ENCODE measurements around the gene RTN1. TPM values are rescaled to one million over a fixed set of nuclear protein-coding genes. Genes with fewer than 3 reads are reported as not detected.

The RTN1 gene
- total RNA-seq, 1 donor from 2014 or later = not detected

- Mint-ChIP-seq H3K36me3 (ENCODE audit: low read depth) (peaks cover 2% of the 10 kb centered on the region), H3K27ac (no peak overlapping the region), H3K4me3 (no peak overlapping the region), H3K4me1 (no peaks in the 10 kb centered on the region), H3K9me3 (peaks cover 6% of the 10 kb centered on the region), H3K27me3 (peaks cover 4% of the 10 kb centered on the region)
- TF ChIP-seq, protein P1, sequence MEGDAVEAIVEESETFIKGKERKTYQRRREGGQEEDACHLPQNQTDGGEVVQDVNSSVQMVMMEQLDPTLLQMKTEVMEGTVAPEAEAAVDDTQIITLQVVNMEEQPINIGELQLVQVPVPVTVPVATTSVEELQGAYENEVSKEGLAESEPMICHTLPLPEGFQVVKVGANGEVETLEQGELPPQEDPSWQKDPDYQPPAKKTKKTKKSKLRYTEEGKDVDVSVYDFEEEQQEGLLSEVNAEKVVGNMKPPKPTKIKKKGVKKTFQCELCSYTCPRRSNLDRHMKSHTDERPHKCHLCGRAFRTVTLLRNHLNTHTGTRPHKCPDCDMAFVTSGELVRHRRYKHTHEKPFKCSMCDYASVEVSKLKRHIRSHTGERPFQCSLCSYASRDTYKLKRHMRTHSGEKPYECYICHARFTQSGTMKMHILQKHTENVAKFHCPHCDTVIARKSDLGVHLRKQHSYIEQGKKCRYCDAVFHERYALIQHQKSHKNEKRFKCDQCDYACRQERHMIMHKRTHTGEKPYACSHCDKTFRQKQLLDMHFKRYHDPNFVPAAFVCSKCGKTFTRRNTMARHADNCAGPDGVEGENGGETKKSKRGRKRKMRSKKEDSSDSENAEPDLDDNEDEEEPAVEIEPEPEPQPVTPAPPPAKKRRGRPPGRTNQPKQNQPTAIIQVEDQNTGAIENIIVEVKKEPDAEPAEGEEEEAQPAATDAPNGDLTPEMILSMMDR (IDR thresholded peaks at IDR 0.05) = no peak
- CTCF ChIA-PET = no interaction called here
- ATAC-seq (ENCODE audit: low read depth) (no peak), DNase-seq (no peak)
- intact Hi-C loops (cut with micrococcal nuclease) = no loop called here
- POLR2A ChIA-PET = no interaction called here
Measured at GRCh38 chr14:59638885-59639284, 231.7 kb downstream of the RTN1 start.

- Mint-ChIP-seq H3K4me1 (peaks cover 2% of the 10 kb centered on the region), H3K27ac (no peak overlapping the region), H3K27me3 (peaks cover 29% of the 10 kb centered on the region), H3K9me3 (peaks cover 4% of the 10 kb centered on the region), H3K4me3 (no peak overlapping the region), H3K36me3 (ENCODE audit: low read depth) (no peaks in the 10 kb centered on the region)
- ATAC-seq (ENCODE audit: low read depth) (no peak), DNase-seq (no peak)
- TF ChIP-seq, protein P1 (IDR thresholded peaks at IDR 0.05) = no peak
- ChIA-PET POLR2A (no interaction called here), CTCF (no interaction called here)
- intact Hi-C loops (cut with micrococcal nuclease) = no loop called here
Measured at GRCh38 chr14:59634617-59635016, 236.0 kb downstream of the RTN1 start.

DNA sequence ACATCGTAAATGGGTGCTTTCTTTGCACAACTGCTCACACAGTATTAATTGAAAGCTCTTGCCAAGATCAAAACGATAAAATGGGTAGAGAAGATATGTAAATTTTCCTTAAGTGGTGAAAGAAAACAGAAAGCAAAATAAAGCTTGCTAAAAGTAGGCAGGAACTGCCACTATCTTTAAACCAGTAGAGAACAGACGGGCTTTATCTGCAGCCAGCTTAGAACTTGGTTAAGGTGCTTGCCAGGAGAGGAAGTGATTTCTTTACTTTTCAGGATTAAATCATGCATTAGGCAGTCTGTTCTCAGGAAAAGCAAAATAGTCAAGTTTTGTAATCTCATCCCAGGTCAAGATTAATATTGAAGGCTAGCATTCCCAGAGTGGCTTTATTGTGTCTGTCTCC lies 237.1 kb downstream of the RTN1 start:
- DNase-seq (no peak), ATAC-seq (ENCODE audit: low read depth) (no peak)
- Mint-ChIP-seq H3K4me3 (no peak overlapping the region), H3K27me3 (peaks cover 35% of the 10 kb centered on the region), H3K27ac (no peak overlapping the region), H3K9me3 (peaks cover 4% of the 10 kb centered on the region), H3K36me3 (ENCODE audit: low read depth) (no peaks in the 10 kb centered on the region), H3K4me1 (peaks cover 2% of the 10 kb centered on the region)
- POLR2A ChIA-PET = no interaction called here
- TF ChIP-seq, protein P1 (IDR thresholded peaks at IDR 0.05) = no peak
- CTCF ChIA-PET = no interaction called here
- intact Hi-C loops (cut with micrococcal nuclease) = no loop called here

DNA sequence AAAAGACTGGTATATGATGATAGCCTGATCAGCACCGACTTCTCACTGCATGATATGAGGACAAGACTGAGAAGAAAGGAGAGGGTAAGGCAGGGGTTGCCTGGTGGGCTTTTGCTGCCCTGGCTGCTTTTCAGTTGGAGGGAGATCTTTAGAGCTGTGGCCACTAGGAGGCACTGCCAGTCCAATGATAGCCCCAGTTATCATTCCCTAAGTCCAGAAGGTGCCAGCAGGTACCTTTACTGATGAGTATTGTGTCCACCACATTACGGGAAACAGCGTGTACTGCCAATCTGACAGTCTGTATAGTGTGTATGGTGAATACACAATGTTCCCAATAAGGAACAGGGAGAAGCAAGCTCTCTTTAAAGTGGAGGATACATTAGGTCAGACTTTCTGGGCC lies 238.2 kb downstream of the RTN1 start:
- TF ChIP-seq, protein P1 (IDR thresholded peaks at IDR 0.05) = no peak
- DNase-seq (no peak), ATAC-seq (ENCODE audit: low read depth) (no peak)
- intact Hi-C loops (cut with micrococcal nuclease) = no loop called here
- H3K4me3 Mint-ChIP-seq = no peak overlapping the region
- CTCF ChIA-PET = interaction anchor here (1.2 kb wide), 1 partner anchor 551 kb away, joined by 4 read pairs; no protein-coding TSS in a partner anchor
- no peak overlapping the region for H3K27ac Mint-ChIP-seq
- H3K27me3 Mint-ChIP-seq = peaks cover 40% of the 10 kb centered on the region
- H3K9me3 Mint-ChIP-seq = no peaks in the 10 kb centered on the region
- H3K4me1 Mint-ChIP-seq = peaks cover 2% of the 10 kb centered on the region
- H3K36me3 Mint-ChIP-seq (ENCODE audit: low read depth) = no peaks in the 10 kb centered on the region
- POLR2A ChIA-PET = no interaction called here

GRCh38 chr14:59631237-59631636 lies 239.3 kb downstream of the RTN1 start:
- H3K9me3 Mint-ChIP-seq = no peaks in the 10 kb centered on the region
- no peaks in the 10 kb centered on the region for H3K36me3 Mint-ChIP-seq (ENCODE audit: low read depth)
- H3K27ac Mint-ChIP-seq = no peak overlapping the region
- TF ChIP-seq, protein P1 (IDR thresholded peaks at IDR 0.05) = no peak
- intact Hi-C loops (cut with micrococcal nuclease) = no loop called here
- H3K4me3 Mint-ChIP-seq = no peak overlapping the region
- peaks cover 2% of the 10 kb centered on the region for H3K4me1 Mint-ChIP-seq
- peaks cover 44% of the 10 kb centered on the region for H3K27me3 Mint-ChIP-seq
- DNase-seq (no peak), ATAC-seq (ENCODE audit: low read depth) (no peak)
- POLR2A ChIA-PET = no interaction called here
- CTCF ChIA-PET = no interaction called here

Measured in activated B cell treated with CpG ODN at 0.5 μM for 24 hours (primary cell).